Neuron (in vitro differentiated cells): Measurements from ENCODE around the gene ELAVL4.

Experiments
- H2AFZ ChIP-seq: one replicate; pipeline ENCODE4 v1.6.1; 2013; ENCODE audit warnings: low read depth, mild to moderate bottlenecking, inconsistent platforms, low read length, moderate library complexity
- H3K27me3 ChIP-seq: one replicate; pipeline ENCODE4 v1.6.1; 2013; ENCODE audit warnings: low read length; ENCODE audit not compliant: insufficient read depth
- H3K36me3 ChIP-seq: one replicate; pipeline ENCODE4 v1.6.1; 2013; ENCODE audit warnings: low read length; ENCODE audit not compliant: insufficient read depth
- H3K4me1 ChIP-seq: one replicate; pipeline ENCODE4 v1.6.1; 2013; ENCODE audit warnings: low read length; ENCODE audit not compliant: insufficient read depth
- H3K4me3 ChIP-seq: 2 replicates; pipeline ENCODE4 v1.5.1; 2013; ENCODE audit warnings: mild to moderate bottlenecking, low read length, moderate library complexity
- H3K9me3 ChIP-seq: one replicate; pipeline ENCODE4 v1.6.1; 2013; ENCODE audit warnings: low read length

Gene ELAVL4

GRCh38 chr1:50252196-50252595 lies 143.5 kb downstream of the ELAVL4 start:
- no peaks in the 10 kb centered on the region for H3K27me3 ChIP-seq
- peaks cover 20% of the 10 kb centered on the region for H3K4me1 ChIP-seq
- no peaks in the 10 kb centered on the region for H3K9me3 ChIP-seq
- H2AFZ ChIP-seq, result no peak overlapping the region
- no peaks in the 10 kb centered on the region for H3K36me3 ChIP-seq
- H3K4me3 ChIP-seq, result no peak overlapping the region
